ENCODE measurements around the gene FRMD4B. TPM values are rescaled to one million over a fixed set of nuclear protein-coding genes. Genes with fewer than 3 reads are reported as not detected.
"Not testable (repeated sequence)": the region's sequence is repeated elsewhere in the genome, so short reads cannot be mapped to it uniquely, and the experiment has no call there.

The FRMD4B gene
- total RNA-seq, 2 experiments from 2014 or later = 8.0 to 8.3 TPM

DNA sequence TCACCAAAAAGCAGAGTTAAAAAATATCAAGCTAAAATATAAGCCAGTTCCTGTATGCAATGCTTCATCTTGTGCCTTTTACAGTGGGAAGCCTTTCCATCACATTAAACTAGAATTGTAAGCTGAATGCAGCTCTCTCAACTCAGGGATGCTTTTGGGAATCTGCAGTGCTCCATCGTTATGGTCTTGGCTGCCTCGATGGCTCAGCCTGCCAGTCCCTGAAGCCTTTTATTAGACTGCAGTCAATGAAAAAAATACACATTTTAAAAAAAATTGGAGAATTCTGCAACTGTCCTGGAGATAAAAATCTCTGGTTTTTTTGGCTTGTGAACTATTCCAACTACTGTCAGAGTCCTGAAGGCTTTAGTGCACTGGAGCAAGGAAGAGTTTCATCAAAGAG lies 53.0 kb downstream of the FRMD4B start:
- CTCF ChIA-PET = interaction anchor here (0.7 to 2.4 kb wide), 2 partner anchors 171 to 263 kb away, joined by 3 to 9 read pairs; no protein-coding TSS in a partner anchor
- Mint-ChIP-seq H3K9me3 (ENCODE audit: low read depth) (no peaks in the 10 kb centered on the region), H3K4me3 (no peak overlapping the region), H3K36me3 (ENCODE audit: low read depth) (no peaks in the 10 kb centered on the region), H3K27me3 (peaks cover 4% of the 10 kb centered on the region), H3K4me1 (peaks cover 10% of the 10 kb centered on the region), H3K27ac (no peak overlapping the region)
- intact Hi-C loops (cut with DNase I, micrococcal nuclease) = no loop called here
- DNase-seq (no peak), ATAC-seq (no peak)
- POLR2A ChIA-PET = no interaction called here

DNA sequence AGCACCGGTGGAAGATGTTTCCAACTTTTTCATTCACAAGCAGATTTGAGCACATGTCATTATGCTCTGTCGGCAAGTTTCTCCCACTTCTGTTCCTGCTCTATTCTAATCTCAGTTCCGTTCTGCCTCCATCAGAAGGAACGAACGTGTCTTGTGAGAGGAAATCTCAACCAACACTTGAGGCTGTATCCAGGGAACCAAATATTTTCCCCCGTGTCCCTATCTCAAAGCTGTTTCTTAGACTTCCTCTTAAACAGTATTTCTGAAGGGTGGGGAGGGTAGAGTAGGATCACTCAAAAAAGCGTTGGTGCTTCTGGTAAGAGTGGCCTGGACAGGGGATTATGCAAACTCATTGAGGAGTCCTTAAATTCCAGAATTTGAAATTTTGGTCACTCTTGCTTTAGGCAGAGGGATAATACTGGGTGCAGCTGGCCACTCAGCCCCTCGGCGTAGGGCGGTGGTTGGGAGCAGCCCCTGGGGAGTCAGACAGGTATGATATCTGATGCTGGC lies 54.9 kb downstream of the FRMD4B start:
- ATAC-seq = no peak
- no peak for DNase-seq
- CTCF ChIA-PET = interaction anchor here (2.4 kb wide), 1 partner anchor 169 kb away, joined by 9 read pairs; no protein-coding TSS in a partner anchor
- intact Hi-C loops (cut with DNase I, micrococcal nuclease) = no loop called here
- POLR2A ChIA-PET = no interaction called here
- H3K36me3 Mint-ChIP-seq (ENCODE audit: low read depth) = no peaks in the 10 kb centered on the region
- no peak overlapping the region for H3K4me3 Mint-ChIP-seq
- peaks cover 3% of the 10 kb centered on the region for H3K27me3 Mint-ChIP-seq
- H3K27ac Mint-ChIP-seq = no peak overlapping the region
- no peaks in the 10 kb centered on the region for H3K9me3 Mint-ChIP-seq (ENCODE audit: low read depth)
- H3K4me1 Mint-ChIP-seq = peaks cover 30% of the 10 kb centered on the region

DNA sequence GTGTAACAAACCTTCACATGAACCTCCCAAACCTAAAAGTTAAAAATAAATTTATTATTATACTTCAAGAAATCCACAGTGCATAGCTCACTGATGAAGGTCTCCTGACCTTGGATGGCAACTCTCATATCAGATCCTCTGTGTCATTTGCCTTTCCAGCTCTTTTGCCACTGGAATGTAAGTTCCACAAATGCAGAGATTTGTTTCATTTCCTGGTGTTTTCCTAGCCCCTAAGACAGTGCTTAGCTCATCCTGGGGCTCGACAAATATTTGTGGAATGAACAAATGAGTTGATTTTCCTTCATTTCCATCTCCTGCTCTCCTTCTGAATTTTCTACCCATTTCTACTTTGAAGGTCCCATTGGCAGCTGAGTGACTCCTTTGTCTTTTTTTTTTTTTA lies 56.0 kb downstream of the FRMD4B start:
- no peaks in the 10 kb centered on the region for H3K9me3 Mint-ChIP-seq (ENCODE audit: low read depth)
- intact Hi-C loops (cut with DNase I, micrococcal nuclease) = loop anchor here (5.0 kb wide), 3 partner anchors 82 to 617 kb away; no protein-coding TSS in a partner anchor
- ChIA-PET POLR2A (no interaction called here), CTCF (interaction anchor here (0.7 to 1.6 kb wide), 2 partner anchors 78 to 170 kb away, joined by 4 read pairs; no protein-coding TSS in a partner anchor)
- H3K4me3 Mint-ChIP-seq = no peak overlapping the region
- peaks cover 2% of the 10 kb centered on the region for H3K27me3 Mint-ChIP-seq
- no peak overlapping the region for H3K27ac Mint-ChIP-seq
- ATAC-seq (no peak), DNase-seq (no peak)
- H3K36me3 Mint-ChIP-seq (ENCODE audit: low read depth) = no peaks in the 10 kb centered on the region
- peaks cover 40% of the 10 kb centered on the region for H3K4me1 Mint-ChIP-seq

DNA sequence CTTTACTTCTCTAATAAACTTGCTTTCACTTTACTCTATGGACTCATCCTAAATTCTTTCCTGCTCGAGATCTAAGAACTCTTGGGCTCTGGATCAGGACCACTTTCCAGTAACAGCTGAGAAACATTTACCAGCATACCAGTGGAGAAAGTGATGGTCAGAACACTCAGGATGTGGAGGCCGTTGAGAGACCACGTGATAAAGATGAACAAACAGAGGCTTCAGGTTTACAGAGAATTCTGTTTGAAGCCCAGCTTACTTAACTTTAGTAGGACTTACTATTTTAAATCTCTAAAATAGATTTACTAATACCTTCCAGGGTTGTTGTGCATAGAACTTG lies 57.0 kb downstream of the FRMD4B start:
- ATAC-seq (no peak), DNase-seq (no peak)
- ChIA-PET CTCF (interaction anchor here (1.2 to 1.9 kb wide), 4 partner anchors 10 to 168 kb away, joined by 3 to 9 read pairs (median 4); no protein-coding TSS in a partner anchor), POLR2A (no interaction called here)
- intact Hi-C loops (cut with DNase I, micrococcal nuclease) = loop anchor here (5.0 kb wide), 3 partner anchors 83 to 618 kb away; no protein-coding TSS in a partner anchor
- no peaks in the 10 kb centered on the region for H3K9me3 Mint-ChIP-seq (ENCODE audit: low read depth)
- H3K27ac Mint-ChIP-seq = peak overlapping the region; percentile 31
- peaks cover 2% of the 10 kb centered on the region for H3K27me3 Mint-ChIP-seq
- no peaks in the 10 kb centered on the region for H3K36me3 Mint-ChIP-seq (ENCODE audit: low read depth)
- H3K4me3 Mint-ChIP-seq = no peak overlapping the region
- peaks cover 45% of the 10 kb centered on the region for H3K4me1 Mint-ChIP-seq

DNA sequence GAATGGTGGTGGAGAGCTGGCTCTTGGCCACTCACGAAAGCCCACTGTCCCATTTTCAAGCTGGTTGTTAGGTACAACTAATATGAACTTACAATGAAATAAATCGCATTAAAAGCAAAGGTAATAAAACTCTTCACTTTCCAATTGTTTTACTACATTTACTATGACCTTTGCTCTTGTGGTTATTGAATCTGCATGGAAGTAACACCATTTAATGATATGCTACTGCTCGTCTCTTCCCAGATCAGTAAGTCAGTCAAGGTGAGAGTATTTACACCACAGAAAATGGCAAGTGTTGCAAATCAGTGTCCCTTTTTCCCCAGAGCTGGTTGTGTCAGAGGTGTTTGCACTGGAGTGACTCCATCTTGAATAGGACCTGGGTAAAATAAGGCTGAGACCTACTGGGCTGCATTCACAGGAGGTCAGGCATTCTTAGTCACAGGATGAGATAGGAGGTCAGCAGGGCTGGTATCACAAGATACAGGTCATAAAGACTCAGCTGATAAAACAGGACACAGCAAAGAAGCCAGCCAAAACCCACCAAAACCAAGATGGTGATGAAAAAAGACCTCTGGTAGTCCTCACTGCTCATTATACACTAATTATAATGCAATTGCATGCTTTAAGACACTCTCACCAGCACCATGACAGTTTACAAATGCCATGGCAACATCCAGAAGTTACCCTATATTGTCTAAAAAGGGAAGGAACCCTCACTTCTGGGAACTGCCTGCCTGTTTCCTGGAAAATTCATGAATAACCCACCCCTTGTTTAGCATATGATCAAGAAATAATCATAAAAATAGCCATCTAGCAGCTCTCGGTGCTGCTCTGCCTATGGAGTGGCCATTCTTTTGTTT lies 57.6 kb downstream of the FRMD4B start:
- Mint-ChIP-seq H3K36me3 (ENCODE audit: low read depth) (no peaks in the 10 kb centered on the region), H3K27ac (peak overlapping the region; percentile 34), H3K4me1 (peaks cover 45% of the 10 kb centered on the region), H3K4me3 (no peak overlapping the region), H3K27me3 (peaks cover 2% of the 10 kb centered on the region), H3K9me3 (ENCODE audit: low read depth) (no peaks in the 10 kb centered on the region)
- ChIA-PET CTCF (interaction anchor here (1.1 to 1.9 kb wide), 4 partner anchors 11 to 167 kb away, joined by 3 to 9 read pairs (median 4); no protein-coding TSS in a partner anchor), POLR2A (no interaction called here)
- intact Hi-C loops (cut with DNase I, micrococcal nuclease) = loop anchor here (5.0 kb wide), 3 partner anchors 84 to 619 kb away; no protein-coding TSS in a partner anchor
- DNase-seq (no peak), ATAC-seq (no peak)

DNA sequence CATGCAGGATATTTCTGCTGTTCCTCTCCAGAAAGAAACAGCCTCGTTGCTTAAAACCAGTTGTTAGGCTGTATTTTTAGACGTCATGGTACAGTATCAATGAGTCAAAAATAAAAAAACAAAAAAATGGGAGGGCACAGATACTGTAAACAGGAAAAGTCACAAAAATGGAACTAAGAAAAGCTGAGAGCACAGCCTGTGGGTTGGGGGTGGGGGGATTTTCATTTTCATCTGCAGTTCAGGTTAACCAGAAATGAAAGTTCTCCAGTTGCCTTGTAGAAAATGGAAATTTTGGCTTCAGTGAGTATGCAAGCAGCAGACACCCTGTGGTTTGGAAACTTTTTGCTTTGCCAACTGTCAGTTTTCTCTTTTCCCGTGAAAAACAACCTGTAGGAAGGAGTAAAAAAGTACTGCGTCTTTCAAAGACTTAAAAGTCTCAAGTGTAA lies 59.0 kb downstream of the FRMD4B start:
- peak; percentile 75 for DNase-seq
- ATAC-seq = peak; percentile 92
- POLR2A ChIA-PET = no interaction called here
- Mint-ChIP-seq H3K27me3 (no peaks in the 10 kb centered on the region), H3K4me1 (peaks cover 45% of the 10 kb centered on the region), H3K9me3 (ENCODE audit: low read depth) (no peaks in the 10 kb centered on the region), H3K4me3 (peak overlapping the region; percentile 8), H3K36me3 (ENCODE audit: low read depth) (no peaks in the 10 kb centered on the region), H3K27ac (peak overlapping the region; percentile 74)
- CTCF ChIA-PET = interaction anchor here (0.6 to 2.5 kb wide), 5 partner anchors 21 to 165 kb away, joined by 3 to 12 read pairs (median 3); no protein-coding TSS in a partner anchor
- intact Hi-C loops (cut with DNase I, micrococcal nuclease) = loop anchor here (1.0 to 5.0 kb wide), 5 partner anchors 85 to 620 kb away; no protein-coding TSS in a partner anchor

DNA sequence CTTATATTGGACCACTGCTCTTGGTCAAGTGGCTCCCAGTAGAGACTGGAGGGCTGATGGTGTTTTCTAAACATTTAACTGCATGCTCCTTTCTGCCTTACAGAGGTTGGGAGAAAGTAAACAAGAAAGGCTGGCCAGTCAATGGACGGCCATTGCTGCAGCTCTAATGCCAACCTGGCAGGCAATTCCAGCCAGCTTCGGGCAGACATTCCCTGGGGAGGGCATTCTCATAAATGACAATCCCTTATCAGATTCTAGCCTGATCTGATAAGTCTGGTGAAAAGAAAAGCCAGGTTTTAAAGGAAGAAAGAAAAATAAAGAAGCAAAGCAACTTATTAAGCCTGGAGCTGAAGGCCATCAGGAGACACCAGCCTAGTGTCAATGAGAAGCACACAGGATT lies 60.7 kb downstream of the FRMD4B start:
- Mint-ChIP-seq H3K27me3 (no peaks in the 10 kb centered on the region), H3K36me3 (ENCODE audit: low read depth) (no peaks in the 10 kb centered on the region), H3K4me1 (peaks cover 45% of the 10 kb centered on the region), H3K27ac (no peak overlapping the region), H3K4me3 (no peak overlapping the region), H3K9me3 (ENCODE audit: low read depth) (no peaks in the 10 kb centered on the region)
- ChIA-PET CTCF (interaction anchor here (0.8 to 2.5 kb wide), 3 partner anchors 19 to 163 kb away, joined by 3 to 12 read pairs (median 10); no protein-coding TSS in a partner anchor), POLR2A (no interaction called here)
- DNase-seq (no peak), ATAC-seq (no peak)
- intact Hi-C loops (cut with DNase I, micrococcal nuclease) = loop anchor here (5.0 kb wide), 3 partner anchors 87 to 622 kb away; no protein-coding TSS in a partner anchor

DNA sequence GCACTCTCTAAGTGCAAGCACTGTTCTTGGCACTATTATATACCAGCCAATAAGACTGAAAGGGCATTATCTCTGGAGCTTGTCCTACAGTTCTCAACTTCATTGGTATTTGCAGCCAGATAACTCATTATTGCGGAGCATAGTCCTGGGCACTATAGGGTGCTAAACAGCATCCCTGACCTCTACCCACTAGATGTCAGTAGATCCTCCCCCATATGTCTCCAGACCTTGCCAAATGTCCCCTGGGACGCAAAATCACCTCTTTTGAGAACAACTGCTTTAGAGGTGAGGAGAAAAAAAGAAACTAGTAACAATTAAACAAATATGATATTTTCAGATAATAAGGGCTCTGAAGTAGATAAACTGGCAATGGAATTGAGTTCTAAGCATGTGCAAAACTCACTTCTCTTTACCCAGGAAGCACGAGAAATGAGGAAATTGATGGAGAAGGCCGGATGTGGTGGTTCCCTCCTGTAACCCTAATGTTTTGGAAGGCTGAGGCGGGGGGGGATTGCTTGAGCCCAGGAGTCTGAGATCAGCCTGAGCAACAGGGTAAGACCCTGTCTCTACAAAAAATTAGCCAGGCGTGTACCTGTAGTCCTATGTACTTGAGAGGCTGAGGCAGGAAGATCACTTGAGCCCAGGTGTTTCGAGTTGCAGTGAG lies 61.4 kb downstream of the FRMD4B start:
- intact Hi-C loops (cut with DNase I, micrococcal nuclease) = loop anchor here (1.0 to 5.0 kb wide), 5 partner anchors 88 to 623 kb away; no protein-coding TSS in a partner anchor
- peak; percentile 15 for DNase-seq
- CTCF ChIA-PET = interaction anchor here (0.8 to 2.5 kb wide), 3 partner anchors 18 to 163 kb away, joined by 3 to 12 read pairs (median 10); no protein-coding TSS in a partner anchor
- Mint-ChIP-seq H3K4me3 (no peak overlapping the region), H3K9me3 (ENCODE audit: low read depth) (no peaks in the 10 kb centered on the region), H3K4me1 (peaks cover 45% of the 10 kb centered on the region), H3K27me3 (no peaks in the 10 kb centered on the region), H3K36me3 (ENCODE audit: low read depth) (no peaks in the 10 kb centered on the region), H3K27ac (peak overlapping the region; percentile 43)
- peak; percentile 34 for ATAC-seq
- POLR2A ChIA-PET = no interaction called here

DNA sequence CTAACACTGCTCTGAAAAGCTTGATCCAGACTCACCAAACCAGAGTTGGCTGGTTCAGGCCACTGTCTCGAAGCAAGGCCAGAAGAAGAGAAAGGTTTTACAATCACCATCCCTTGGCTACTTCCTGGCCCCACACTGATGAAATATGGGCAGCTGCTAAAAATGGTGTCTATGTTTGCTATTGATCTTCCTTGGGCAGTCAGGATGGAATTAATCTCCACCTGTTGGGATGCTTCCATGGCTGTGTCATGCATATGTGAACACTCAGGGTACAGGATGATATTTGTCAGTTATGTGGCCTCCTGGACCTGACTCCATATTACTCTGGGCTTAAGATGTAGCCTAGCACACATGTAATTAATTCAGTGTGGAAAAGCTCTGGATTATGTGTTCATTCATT lies 61.9 kb downstream of the FRMD4B start:
- no peak for DNase-seq
- ChIA-PET POLR2A (no interaction called here), CTCF (interaction anchor here (0.6 to 1.2 kb wide), 3 partner anchors 14 to 116 kb away, joined by 3 to 8 read pairs (median 3); no protein-coding TSS in a partner anchor)
- Mint-ChIP-seq H3K27ac (no peak overlapping the region), H3K27me3 (no peaks in the 10 kb centered on the region), H3K9me3 (ENCODE audit: low read depth) (no peaks in the 10 kb centered on the region), H3K4me1 (peaks cover 44% of the 10 kb centered on the region), H3K4me3 (no peak overlapping the region), H3K36me3 (ENCODE audit: low read depth) (no peaks in the 10 kb centered on the region)
- intact Hi-C loops (cut with DNase I, micrococcal nuclease) = loop anchor here (1.0 to 5.0 kb wide), 2 partner anchors 103 to 347 kb away; no protein-coding TSS in a partner anchor
- ATAC-seq = no peak

DNA sequence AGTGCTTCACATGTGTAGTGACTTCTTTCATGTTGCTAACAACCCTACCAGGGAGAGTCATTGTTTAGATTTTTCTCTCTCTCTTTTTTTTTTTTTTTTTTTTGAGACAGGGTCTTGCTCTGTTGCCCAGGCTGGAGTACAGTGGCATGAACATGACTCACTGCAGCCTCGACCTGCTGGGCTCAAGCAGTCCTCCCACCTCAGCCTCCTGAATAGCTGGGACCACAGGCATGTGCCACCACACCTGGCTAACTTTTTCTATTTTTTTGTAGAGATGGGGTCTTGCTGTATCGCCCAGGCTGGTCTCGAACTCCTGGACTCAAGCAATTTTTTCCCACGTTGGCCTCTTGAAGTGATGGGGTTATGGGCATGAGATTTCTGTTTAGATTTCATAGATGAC lies 63.4 kb downstream of the FRMD4B start:
- H3K27me3 Mint-ChIP-seq; DNase-seq; ATAC-seq; H3K9me3 Mint-ChIP-seq (ENCODE audit: low read depth); H3K27ac Mint-ChIP-seq; H3K36me3 Mint-ChIP-seq (ENCODE audit: low read depth); POLR2A ChIA-PET; H3K4me3 Mint-ChIP-seq: not testable (repeated sequence)
- peaks cover 30% of the 10 kb centered on the region for H3K4me1 Mint-ChIP-seq
- CTCF ChIA-PET = interaction anchor here (1.3 to 4.2 kb wide), 2 partner anchors 17 to 161 kb away, joined by 7 to 19 read pairs; no protein-coding TSS in a partner anchor
- intact Hi-C loops (cut with DNase I, micrococcal nuclease) = loop anchor here in 1 of 2 experiments (5.0 kb wide), 1 partner anchor 105 kb away; no protein-coding TSS in a partner anchor

DNA sequence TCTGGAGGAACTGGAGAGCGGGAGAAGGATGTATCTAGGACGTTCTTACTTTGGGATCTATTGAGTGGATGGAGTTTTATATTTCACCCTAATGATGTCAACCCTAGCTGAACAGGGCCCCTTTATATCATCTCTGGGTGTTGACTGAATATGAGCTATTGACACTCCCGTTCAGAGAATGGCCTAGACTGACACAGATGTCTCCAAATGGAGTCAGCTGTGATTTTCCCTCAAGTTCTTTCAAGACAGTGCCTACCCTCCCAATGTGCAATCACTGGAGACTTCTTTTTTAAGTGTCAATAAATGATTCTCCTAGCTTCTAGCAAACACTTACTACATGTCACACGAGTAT lies 63.8 kb downstream of the FRMD4B start:
- DNase-seq = no peak
- Mint-ChIP-seq H3K4me1 (peaks cover 26% of the 10 kb centered on the region), H3K36me3 (ENCODE audit: low read depth) (no peaks in the 10 kb centered on the region), H3K27ac (no peak overlapping the region), H3K9me3 (ENCODE audit: low read depth) (no peaks in the 10 kb centered on the region), H3K4me3 (no peak overlapping the region), H3K27me3 (no peaks in the 10 kb centered on the region)
- ATAC-seq = no peak
- ChIA-PET CTCF (interaction anchor here (1.3 to 4.2 kb wide), 2 partner anchors 17 to 48 kb away, joined by 3 to 19 read pairs; no protein-coding TSS in a partner anchor), POLR2A (no interaction called here)
- intact Hi-C loops (cut with DNase I, micrococcal nuclease) = loop anchor here in 1 of 2 experiments (5.0 kb wide), 1 partner anchor 105 kb away; no protein-coding TSS in a partner anchor

All from activated CD4-positive, alpha-beta T cell treated with anti-CD3 and anti-CD28 coated beads for 36 hours (primary cell).